ENCODE results near the gene ALDH1A1.

The ALDH1A1 gene

GRCh38 chr9:72985746-72986145 lies 32.9 kb upstream of the ALDH1A1 start:
- no peaks in the 10 kb centered on the region for H3K36me3 ChIP-seq (ENCODE audit: control insufficient read depth in 1 of 2, insufficient read depth in 2 of 2, low read length in 2 of 2)
- H3K4me1 ChIP-seq (ENCODE audit: control insufficient read depth in 1 of 2, insufficient read depth in 2 of 2, low read length in 2 of 2): peaks cover 0 to 3% of the 10 kb centered on the region in 2 donors
- H3K27me3 ChIP-seq (ENCODE audit: low read depth, low read length): no peaks in the 10 kb centered on the region
- H3K4me3 ChIP-seq (ENCODE audit: low read depth in 1 of 2, low read length in 2 of 2): no peak overlapping the region
- no peak overlapping the region for H3K27ac ChIP-seq (ENCODE audit: low read length)
- H3K9me3 ChIP-seq (ENCODE audit: control insufficient read depth in 1 of 2, low read length in 2 of 2): no peaks in the 10 kb centered on the region

GRCh38 chr9:72984991-72985390 lies 32.1 kb upstream of the ALDH1A1 start:
- Histone ChIP-seq H3K36me3 (ENCODE audit: control insufficient read depth in 1 of 2, insufficient read depth in 2 of 2, low read length in 2 of 2) (no peaks in the 10 kb centered on the region), H3K9me3 (ENCODE audit: control insufficient read depth in 1 of 2, low read length in 2 of 2) (no peaks in the 10 kb centered on the region), H3K4me3 (ENCODE audit: low read depth in 1 of 2, low read length in 2 of 2) (no peak overlapping the region), H3K27me3 (ENCODE audit: low read depth, low read length) (no peaks in the 10 kb centered on the region), H3K27ac (ENCODE audit: low read length) (peak overlapping the region; percentile 0), H3K4me1 (ENCODE audit: control insufficient read depth in 1 of 2, insufficient read depth in 2 of 2, low read length in 2 of 2) (peaks cover 0 to 3% of the 10 kb centered on the region in 2 donors)

GRCh38 chr9:72984226-72984947 lies 31.5 kb upstream of the ALDH1A1 start:
- no peaks in the 10 kb centered on the region for H3K36me3 ChIP-seq (ENCODE audit: control insufficient read depth in 1 of 2, insufficient read depth in 2 of 2, low read length in 2 of 2)
- H3K9me3 ChIP-seq (ENCODE audit: control insufficient read depth in 1 of 2, low read length in 2 of 2): no peaks in the 10 kb centered on the region
- no peaks in the 10 kb centered on the region for H3K27me3 ChIP-seq (ENCODE audit: low read depth, low read length)
- peaks cover 0 to 3% of the 10 kb centered on the region in 2 donors for H3K4me1 ChIP-seq (ENCODE audit: control insufficient read depth in 1 of 2, insufficient read depth in 2 of 2, low read length in 2 of 2)
- peak overlapping the region; percentile 0 for H3K27ac ChIP-seq (ENCODE audit: low read length)
- no peak overlapping the region for H3K4me3 ChIP-seq (ENCODE audit: low read depth in 1 of 2, low read length in 2 of 2)

- no peaks in the 10 kb centered on the region for H3K9me3 ChIP-seq (ENCODE audit: control insufficient read depth in 1 of 2, low read length in 2 of 2)
- no peaks in the 10 kb centered on the region for H3K36me3 ChIP-seq (ENCODE audit: control insufficient read depth in 1 of 2, insufficient read depth in 2 of 2, low read length in 2 of 2)
- no peak overlapping the region for H3K27ac ChIP-seq (ENCODE audit: low read length)
- H3K4me1 ChIP-seq (ENCODE audit: control insufficient read depth in 1 of 2, insufficient read depth in 2 of 2, low read length in 2 of 2): peaks cover 0 to 3% of the 10 kb centered on the region in 2 donors
- H3K4me3 ChIP-seq (ENCODE audit: low read depth in 1 of 2, low read length in 2 of 2): no peak overlapping the region
- H3K27me3 ChIP-seq (ENCODE audit: low read depth, low read length): no peaks in the 10 kb centered on the region
Observed at GRCh38 chr9:72983512-72984225, 30.8 kb upstream of the ALDH1A1 start.

GRCh38 chr9:72983056-72983455 lies 30.2 kb upstream of the ALDH1A1 start:
- no peaks in the 10 kb centered on the region for H3K27me3 ChIP-seq (ENCODE audit: low read depth, low read length)
- H3K36me3 ChIP-seq (ENCODE audit: control insufficient read depth in 1 of 2, insufficient read depth in 2 of 2, low read length in 2 of 2): no peaks in the 10 kb centered on the region
- no peak overlapping the region for H3K4me3 ChIP-seq (ENCODE audit: low read depth in 1 of 2, low read length in 2 of 2)
- H3K27ac ChIP-seq (ENCODE audit: low read length): no peak overlapping the region
- H3K9me3 ChIP-seq (ENCODE audit: control insufficient read depth in 1 of 2, low read length in 2 of 2): no peaks in the 10 kb centered on the region
- peaks cover 0 to 3% of the 10 kb centered on the region in 2 donors for H3K4me1 ChIP-seq (ENCODE audit: control insufficient read depth in 1 of 2, insufficient read depth in 2 of 2, low read length in 2 of 2)

GRCh38 chr9:72982146-72982799 lies 29.4 kb upstream of the ALDH1A1 start:
- no peaks in the 10 kb centered on the region for H3K36me3 ChIP-seq (ENCODE audit: control insufficient read depth in 1 of 2, insufficient read depth in 2 of 2, low read length in 2 of 2)
- H3K4me3 ChIP-seq (ENCODE audit: low read depth in 1 of 2, low read length in 2 of 2): no peak overlapping the region
- no peak overlapping the region for H3K27ac ChIP-seq (ENCODE audit: low read length)
- H3K27me3 ChIP-seq (ENCODE audit: low read depth, low read length): no peaks in the 10 kb centered on the region
- H3K9me3 ChIP-seq (ENCODE audit: control insufficient read depth in 1 of 2, low read length in 2 of 2): no peaks in the 10 kb centered on the region
- peaks cover 0 to 3% of the 10 kb centered on the region in 2 donors for H3K4me1 ChIP-seq (ENCODE audit: control insufficient read depth in 1 of 2, insufficient read depth in 2 of 2, low read length in 2 of 2)

GRCh38 chr9:72981433-72981832 lies 28.6 kb upstream of the ALDH1A1 start:
- H3K4me1 ChIP-seq (ENCODE audit: control insufficient read depth in 1 of 2, insufficient read depth in 2 of 2, low read length in 2 of 2): peaks cover 0 to 3% of the 10 kb centered on the region in 2 donors
- H3K36me3 ChIP-seq (ENCODE audit: control insufficient read depth in 1 of 2, insufficient read depth in 2 of 2, low read length in 2 of 2): no peaks in the 10 kb centered on the region
- no peak overlapping the region for H3K27ac ChIP-seq (ENCODE audit: low read length)
- no peaks in the 10 kb centered on the region for H3K27me3 ChIP-seq (ENCODE audit: low read depth, low read length)
- no peak overlapping the region for H3K4me3 ChIP-seq (ENCODE audit: low read depth in 1 of 2, low read length in 2 of 2)
- H3K9me3 ChIP-seq (ENCODE audit: control insufficient read depth in 1 of 2, low read length in 2 of 2): no peaks in the 10 kb centered on the region

GRCh38 chr9:72980600-72981265 lies 27.9 kb upstream of the ALDH1A1 start:
- no peaks in the 10 kb centered on the region for H3K36me3 ChIP-seq (ENCODE audit: control insufficient read depth in 1 of 2, insufficient read depth in 2 of 2, low read length in 2 of 2)
- H3K27me3 ChIP-seq (ENCODE audit: low read depth, low read length): no peaks in the 10 kb centered on the region
- no peak overlapping the region for H3K4me3 ChIP-seq (ENCODE audit: low read depth in 1 of 2, low read length in 2 of 2)
- H3K27ac ChIP-seq (ENCODE audit: low read length): no peak overlapping the region
- H3K4me1 ChIP-seq (ENCODE audit: control insufficient read depth in 1 of 2, insufficient read depth in 2 of 2, low read length in 2 of 2): peaks cover 0 to 3% of the 10 kb centered on the region in 2 donors
- H3K9me3 ChIP-seq (ENCODE audit: control insufficient read depth in 1 of 2, low read length in 2 of 2): no peaks in the 10 kb centered on the region

- Histone ChIP-seq H3K4me3 (ENCODE audit: low read depth in 1 of 2, low read length in 2 of 2) (no peak overlapping the region), H3K36me3 (ENCODE audit: control insufficient read depth in 1 of 2, insufficient read depth in 2 of 2, low read length in 2 of 2) (no peaks in the 10 kb centered on the region), H3K4me1 (ENCODE audit: control insufficient read depth in 1 of 2, insufficient read depth in 2 of 2, low read length in 2 of 2) (no peaks in the 10 kb centered on the region), H3K9me3 (ENCODE audit: control insufficient read depth in 1 of 2, low read length in 2 of 2) (no peaks in the 10 kb centered on the region), H3K27me3 (ENCODE audit: low read depth, low read length) (no peaks in the 10 kb centered on the region), H3K27ac (ENCODE audit: low read length) (no peak overlapping the region)
Observed at GRCh38 chr9:72980183-72980582, 27.3 kb upstream of the ALDH1A1 start.

GRCh38 chr9:72979405-72980100 lies 26.7 kb upstream of the ALDH1A1 start:
- Histone ChIP-seq H3K27me3 (ENCODE audit: low read depth, low read length) (no peaks in the 10 kb centered on the region), H3K9me3 (ENCODE audit: control insufficient read depth in 1 of 2, low read length in 2 of 2) (no peaks in the 10 kb centered on the region), H3K36me3 (ENCODE audit: control insufficient read depth in 1 of 2, insufficient read depth in 2 of 2, low read length in 2 of 2) (no peaks in the 10 kb centered on the region), H3K4me3 (ENCODE audit: low read depth in 1 of 2, low read length in 2 of 2) (no peak overlapping the region), H3K4me1 (ENCODE audit: control insufficient read depth in 1 of 2, insufficient read depth in 2 of 2, low read length in 2 of 2) (no peaks in the 10 kb centered on the region), H3K27ac (ENCODE audit: low read length) (no peak overlapping the region)
